Stimulated activated CD8-positive, alpha-beta memory T cell treated with anti-CD3 and anti-CD28 coated beads, Interleukin-2, amount 100 ng/mL, for 48 hours (primary cell): Measurements from ENCODE around the gene FRMD1.
"Not testable (repeated sequence)": the region's sequence is repeated elsewhere in the genome, so short reads cannot be mapped to it uniquely, and the experiment has no call there.

Experiments
- DNase-seq, 2 donors: peaks; one replicate each; pipeline ENCODE4 v3.0.0-alpha.2; 2020; ENCODE audit warnings: low read depth in 2 of 2

FRMD1 gene

GRCh38 chr6:168078175-168078942 is 653 bp downstream of the FRMD1 start:
- no peak for DNase-seq

DNA sequence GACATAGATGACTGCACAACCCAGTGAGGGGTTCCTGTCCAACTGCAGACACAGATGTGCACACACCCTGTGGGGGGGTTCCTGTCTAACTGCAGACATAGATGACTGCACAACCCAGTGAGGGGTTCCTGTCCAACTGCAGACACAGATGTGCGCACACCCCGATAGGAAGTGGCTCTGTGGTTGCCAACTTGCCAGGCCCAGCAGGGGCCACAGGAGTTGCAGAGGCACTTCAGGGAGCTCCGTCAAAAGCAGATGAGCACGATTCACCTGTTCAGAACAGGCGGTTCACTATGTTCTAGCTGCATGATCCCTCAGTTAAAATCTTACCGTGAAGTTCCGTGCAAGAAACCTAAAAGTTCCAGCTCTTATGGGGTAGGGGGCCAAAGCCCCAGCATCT is 1.6 kb downstream of the FRMD1 start:
- not testable (repeated sequence) for DNase-seq

DNA sequence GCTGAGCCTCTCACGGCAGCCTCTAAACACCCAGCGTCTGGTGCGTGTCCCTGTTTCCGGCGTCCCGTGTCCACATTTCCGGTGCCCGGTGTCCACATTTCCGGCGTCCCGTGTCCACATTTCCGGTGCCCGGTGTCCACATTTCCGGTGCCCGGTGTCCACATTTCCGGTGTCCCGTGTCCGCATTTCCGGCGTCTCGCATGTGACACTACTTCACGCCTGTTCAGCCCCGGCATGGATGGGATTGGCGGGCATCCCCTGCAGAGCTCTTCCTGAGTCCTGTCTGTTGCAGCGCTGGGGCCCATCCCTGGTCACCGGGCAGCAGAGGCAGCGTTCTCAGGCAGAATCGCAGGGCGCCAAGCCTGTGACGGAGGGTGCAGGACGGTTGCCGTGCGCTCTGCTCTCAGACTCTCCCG is 3.2 kb downstream of the FRMD1 start:
- DNase-seq: no peak

- DNase-seq: no peak
Observed at GRCh38 chr6:168075216-168075615, 3.8 kb downstream of the FRMD1 start.

DNA sequence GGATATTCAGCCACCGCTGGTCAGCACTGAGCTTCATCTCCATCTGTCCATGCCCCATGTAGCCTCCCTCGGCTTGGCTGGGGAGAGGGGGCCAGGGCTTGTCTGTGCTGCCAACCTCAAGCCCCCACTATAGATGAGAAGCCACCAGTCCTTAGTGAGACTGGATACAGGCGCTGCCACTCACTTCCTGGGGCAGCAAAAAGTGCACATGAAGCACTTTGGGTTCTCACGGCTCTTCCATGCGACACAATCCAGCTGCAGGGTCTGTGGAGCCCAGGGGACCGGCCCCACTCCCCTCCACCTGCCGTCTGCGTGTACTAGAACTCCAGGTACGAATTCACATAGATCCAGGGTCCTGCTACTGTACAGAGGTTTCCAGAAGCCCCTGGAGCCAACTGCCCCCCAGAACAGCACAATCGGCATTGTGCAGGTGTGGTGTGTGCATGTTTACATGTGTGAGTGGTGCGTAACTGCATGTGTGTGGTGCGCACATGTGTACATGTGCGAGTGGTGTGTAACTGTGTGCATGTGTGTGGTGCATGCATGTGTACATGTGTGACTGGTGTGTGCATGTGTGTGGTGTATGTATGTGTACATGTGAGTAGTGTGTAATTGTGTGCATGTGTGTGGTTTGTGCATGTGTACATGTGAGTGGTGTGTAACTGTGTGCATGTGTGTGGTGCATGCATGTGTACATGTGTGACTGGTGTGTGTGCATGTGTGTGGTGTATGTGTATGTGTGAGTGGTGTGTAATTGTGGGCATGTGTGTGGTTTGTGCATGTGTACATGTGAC is 4.9 kb downstream of the FRMD1 start:
- no peak for DNase-seq

GRCh38 chr6:168072730-168073129 is 6.3 kb downstream of the FRMD1 start:
- no peak for DNase-seq

- no peak for DNase-seq
Observed at GRCh38 chr6:168072261-168072660, 6.8 kb downstream of the FRMD1 start.

DNA sequence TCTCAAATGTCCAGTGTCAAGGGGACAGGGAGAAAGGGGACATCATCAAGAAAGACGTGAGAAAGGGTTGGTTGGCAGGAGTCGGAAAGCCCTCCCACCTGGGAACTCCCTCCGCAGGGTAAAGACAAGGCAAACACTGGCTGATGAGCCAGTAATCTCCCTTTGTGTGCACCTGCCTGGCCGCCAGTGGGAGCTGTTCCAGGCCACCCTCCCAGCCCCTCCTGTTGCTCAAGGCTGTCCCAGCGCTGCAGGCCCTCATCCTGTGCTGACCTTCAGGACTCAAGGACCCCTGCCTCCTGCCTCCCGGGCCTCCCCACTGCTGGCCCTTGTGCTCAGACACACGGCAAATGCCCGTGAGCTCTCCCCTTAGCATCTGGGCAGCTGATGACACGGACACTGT is 7.4 kb downstream of the FRMD1 start:
- DNase-seq: no peak

DNA sequence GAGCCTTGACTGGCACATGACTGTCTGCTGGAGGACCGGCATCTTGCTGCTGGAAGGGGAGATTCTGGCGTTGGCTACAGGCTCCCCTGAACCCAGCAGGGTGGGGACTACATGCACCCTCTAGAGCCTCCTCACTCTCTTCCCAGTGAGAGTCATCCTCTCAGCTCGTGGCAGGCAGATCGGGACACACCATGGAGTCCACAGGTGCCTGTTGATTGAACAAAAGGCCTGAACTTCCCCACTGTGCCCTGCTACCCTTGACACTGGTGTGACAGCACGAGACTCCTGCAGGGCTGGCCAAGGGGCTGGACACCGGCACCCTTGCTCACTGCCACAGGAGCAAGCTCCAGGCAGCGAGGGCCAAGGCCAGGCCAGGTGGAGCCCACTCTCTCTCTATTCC is 8.2 kb downstream of the FRMD1 start:
- no peak for DNase-seq

DNA sequence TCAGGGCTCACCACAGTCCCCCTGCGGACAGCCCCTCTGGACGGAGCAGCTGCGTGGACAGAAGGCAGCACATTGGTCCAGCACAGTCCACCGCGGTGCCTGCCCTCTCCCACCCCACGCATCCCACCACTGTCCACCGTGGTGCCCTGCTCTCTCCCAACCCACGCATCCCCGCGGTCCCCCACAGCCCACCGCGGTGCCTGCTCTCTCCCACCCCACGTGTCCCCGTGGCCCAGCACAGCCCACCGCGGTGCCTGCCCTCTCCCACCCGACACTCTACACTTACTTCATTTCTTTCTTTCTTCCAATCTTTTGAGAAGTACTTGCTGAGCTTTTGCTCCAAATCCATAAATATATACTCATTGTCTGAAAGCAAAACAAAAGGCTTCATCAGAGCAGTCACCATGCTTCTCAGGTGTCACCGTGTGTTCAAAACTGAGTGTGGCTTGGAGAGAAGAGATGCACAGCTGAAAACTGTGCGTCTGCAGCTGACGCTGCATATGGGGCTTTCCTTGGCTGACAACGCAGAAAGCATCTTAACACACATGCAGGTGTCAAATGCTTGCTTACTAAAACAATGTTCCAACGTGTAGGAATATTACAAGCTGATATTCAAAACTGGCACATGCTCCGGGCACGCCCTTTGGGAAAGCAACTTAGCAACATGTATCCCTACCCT is 11.8 kb downstream of the FRMD1 start:
- DNase-seq: no peak

DNA sequence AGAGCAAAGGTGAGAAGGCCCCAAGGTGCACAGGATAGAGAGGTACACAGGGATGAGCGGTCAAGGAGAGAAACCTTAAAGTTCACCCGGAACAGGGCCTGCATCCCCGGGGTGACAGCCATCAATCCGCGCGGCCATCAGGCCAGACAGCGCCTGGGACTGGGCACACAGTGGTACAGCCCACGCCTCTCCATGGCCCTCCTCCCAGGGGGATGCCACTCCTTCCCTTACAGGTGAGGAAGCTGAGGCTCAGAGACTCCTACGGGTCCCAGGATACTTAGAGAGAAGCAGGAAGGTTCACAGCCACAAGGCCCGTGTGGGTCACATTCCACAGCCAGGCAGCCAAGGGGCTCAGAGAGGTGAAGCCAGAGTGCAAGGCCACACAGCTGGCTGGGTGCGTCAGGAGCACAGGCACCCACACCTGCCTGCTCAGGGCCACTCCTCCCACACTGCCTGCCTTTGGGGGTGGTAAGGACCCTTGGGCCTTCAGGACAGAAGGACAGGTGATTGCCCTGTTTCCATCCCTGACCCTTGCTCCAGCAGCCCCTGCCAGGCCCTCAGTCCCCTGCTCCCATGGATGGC is 14.7 kb downstream of the FRMD1 start:
- no peak for DNase-seq

DNA sequence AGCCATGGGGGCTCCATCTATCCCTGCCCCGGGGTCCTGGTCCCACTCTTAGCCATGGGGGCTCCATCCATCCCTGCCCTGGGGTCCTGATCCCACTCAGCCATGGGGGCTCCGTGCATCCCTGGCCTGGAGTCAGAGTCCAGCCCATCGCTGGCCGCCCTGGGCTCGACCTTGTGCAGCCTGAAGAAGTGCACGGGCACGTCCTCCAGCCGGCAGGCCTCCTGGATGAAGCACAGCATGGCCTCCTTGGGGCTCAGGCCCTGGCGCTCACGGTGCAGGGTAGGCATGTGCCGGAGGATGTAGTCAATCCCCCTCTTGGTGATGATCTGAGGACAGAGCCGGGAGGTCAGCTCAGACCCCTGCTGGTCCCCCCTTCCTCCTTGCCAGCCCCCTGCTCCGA is 15.6 kb downstream of the FRMD1 start:
- DNase-seq: no peak

DNA sequence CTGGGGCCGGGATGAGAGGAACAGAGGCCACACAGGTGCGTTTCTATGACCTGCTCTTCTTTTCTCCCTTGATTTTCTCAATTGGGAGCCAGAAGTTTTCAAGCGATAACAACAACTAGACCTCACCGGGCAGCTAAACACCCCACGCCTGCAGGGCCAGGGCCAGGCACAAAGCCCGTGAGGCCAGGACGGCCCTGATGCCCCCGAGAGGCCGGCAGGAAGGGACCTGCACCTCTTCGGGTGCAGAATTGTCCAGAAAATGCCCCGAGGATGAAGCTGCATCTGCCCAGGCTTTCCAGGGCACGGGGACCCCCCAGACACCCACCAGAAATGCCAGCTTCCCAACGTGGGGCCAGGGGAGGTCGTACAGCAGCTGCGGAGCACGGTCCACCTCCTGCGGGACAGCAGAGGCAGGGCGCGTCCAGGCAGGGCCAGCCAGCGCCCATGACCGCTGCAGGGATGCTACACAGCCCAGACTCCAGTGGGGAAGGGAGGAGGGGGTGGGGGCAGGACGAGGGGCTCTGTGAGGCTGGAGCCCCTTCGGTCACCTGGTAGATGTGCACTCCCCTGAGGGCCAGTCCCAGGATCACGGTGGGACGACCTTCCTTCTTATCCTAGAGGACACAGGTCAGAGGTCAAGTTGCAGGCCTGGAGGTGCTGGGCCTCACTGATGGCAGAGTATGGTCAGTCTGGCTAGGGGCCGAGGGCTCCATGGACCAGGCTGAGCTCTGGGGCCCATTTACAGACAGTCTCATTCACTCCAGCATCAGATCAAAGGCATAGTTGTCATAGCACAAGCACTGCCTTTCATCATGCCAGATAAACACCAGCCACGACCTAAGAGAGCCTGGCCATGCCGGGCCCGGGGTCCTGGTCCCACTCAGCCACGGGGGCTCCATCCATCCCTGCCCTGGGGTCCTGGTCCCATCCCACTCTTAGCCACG is 16.4 kb downstream of the FRMD1 start:
- no peak for DNase-seq

GRCh38 chr6:168061269-168062210 is 17.5 kb downstream of the FRMD1 start:
- DNase-seq: no peak

- DNase-seq: no peak
Observed at GRCh38 chr6:168060521-168060931, 18.5 kb downstream of the FRMD1 start.

DNA sequence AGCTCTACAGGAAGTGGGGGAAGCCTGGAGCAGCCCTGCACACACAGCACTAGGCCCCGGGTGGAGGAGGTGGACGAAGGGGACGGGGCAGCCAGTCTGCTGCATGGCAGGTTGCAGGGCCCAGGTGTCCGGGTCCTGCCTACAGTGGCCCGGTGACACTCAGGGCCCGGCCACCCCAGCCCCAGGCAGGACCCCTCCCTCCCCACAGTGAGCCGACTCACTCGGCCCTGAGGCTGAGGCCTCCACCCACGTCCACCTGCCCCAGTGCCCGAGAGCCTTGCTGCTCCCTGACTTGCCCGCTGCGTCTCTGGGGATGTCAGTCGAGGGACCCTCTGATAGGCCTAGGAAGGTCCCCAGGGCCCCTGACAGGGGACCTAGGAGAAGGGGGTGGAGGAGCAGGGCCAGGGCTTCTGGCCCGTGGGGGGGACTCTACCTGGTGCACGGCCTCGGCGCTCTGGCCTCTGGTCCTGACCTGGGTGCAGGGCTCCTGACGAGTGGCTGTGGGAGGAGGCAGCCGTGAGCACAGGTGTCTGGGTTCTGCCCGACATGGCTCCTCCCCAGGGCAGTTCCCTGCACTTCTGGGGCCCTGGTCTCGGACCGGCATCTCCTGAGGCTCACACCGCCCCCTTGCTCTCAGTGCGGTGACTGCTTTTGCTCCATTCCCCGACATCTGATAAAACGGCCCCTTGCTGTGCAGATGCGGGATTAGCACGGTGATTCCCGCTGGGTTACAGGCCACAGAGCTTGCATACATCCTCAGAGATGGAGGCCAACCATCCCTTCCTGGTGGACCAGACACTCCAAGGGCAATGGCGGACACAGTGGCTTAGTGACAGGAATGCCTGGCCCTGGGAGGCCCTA is 20.1 kb downstream of the FRMD1 start:
- DNase-seq: no peak

DNA sequence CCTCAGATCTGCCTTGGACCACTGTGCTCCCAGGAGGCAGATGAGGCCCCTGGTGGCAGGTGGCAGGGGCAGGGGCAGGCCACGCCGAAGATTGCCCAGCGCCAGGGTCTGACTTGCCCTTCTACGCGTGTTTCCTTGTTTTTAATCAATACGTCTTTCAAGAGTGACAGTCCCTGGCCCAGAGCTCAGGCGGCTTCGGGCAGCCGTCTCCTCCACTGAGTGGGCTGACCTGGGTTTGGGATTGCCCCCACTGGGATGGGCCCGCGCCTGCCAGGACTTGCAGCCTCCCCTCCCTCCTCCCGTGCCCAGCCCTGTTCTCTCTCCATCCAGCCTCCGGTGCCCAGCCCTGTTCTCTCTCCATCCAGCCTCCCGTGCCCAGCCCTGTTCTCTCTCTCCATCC is 21.2 kb downstream of the FRMD1 start:
- DNase-seq: no peak

DNA sequence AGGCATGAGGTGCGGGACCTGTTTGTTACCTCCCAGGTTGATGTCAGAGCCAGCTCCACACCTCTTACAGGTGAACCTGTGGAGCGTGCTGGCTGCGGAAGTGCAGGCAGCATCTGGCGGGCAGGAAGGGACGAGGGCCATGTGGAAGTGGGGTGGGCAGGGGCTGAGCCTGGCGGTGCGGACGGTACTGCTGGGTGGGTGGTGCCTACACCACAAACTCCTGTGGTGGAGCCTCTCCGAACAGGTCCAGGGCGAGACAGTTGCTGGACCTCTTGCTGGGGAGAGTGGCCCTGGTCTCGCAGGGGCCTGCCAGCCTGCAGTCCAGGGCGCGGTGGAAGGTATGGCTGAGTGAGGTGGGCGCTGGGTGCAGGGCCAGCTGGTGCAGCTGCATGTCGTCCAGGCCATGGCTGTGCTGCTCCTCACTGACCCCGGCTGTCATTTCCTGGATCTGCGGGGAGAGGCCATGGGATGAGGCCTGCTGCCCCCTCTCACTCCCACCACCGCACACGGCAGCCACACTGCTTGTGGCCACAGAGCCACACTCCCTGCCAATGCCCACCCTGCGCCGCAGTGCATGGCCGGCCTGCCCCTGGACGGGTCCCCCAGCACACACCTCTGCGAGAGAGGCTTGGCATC is 22.0 kb downstream of the FRMD1 start:
- no peak for DNase-seq
